Measurements from ENCODE around the gene ZNF608.

GRCh38 chr5:124742983-124743601 lies 3.3 kb downstream of the ZNF608 start:
- TF ChIP-seq CTCF (IDR thresholded peaks at IDR 0.05 in 8 of 11, conservative IDR thresholded peaks at IDR 0.05 in 3 of 11) (no peak), POLR2A (IDR thresholded peaks at IDR 0.05) (no peak), POLR2AphosphoS5 (IDR thresholded peaks at IDR 0.05) (no peak)
